Measurements from ENCODE around the gene C12orf54. TPM values are rescaled to one million over a fixed set of nuclear protein-coding genes. Genes with fewer than 3 reads are reported as not detected.

C12orf54 gene
- total RNA-seq, result not detected in 2 replicates

GRCh38 chr12:48482198-48482597, at the start of gene C12orf54:
Gene C12orf54, plus strand, starts transcription at chr12:48482498. Its CDS starts 799 bp downstream, at chr12:48483297.

DNA sequence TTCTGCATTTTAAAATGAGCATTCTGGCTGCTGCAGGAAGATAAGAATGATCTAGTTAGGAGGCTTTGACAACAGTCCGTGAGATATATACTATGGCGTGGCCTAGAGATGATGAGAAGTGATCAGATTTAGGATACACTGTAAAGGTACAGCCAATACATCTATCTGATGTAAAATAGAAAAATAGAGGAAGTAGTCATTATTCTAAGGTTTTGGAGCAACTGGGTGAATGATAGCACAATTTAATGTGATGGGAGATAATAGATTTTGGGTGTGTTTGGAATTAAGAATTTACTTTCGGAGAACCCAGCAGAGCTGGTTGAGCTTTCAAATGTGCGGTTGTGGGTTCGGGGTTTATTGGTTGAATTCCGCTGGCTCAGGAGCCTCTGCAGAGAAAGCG, 10.0 kb upstream of the C12orf54 start, which contains the start of gene ANP32D:
ANP32D (plus strand) TSS at position 301 of the 400 bp plus-strand sequence. CDS start 106 bp downstream, outside the sequence.

DNA sequence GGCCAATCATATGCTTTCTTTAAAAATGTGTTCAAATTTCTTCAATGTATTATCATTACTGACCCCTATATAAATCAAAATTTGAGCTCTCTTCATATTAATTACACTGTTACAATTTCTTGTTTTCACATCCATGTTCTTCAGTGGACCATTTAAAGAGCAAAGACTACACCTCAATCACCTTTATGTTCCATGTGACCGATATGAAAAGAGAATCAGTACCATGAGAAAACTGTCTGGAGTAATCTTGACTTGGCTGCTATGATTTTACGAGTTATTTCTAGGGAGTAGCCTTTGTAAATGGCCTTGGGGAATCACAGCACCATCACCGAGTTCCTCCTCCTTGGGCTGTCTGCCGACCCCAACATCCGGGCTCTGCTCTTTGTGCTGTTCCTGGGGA, 43.0 kb downstream of the C12orf54 start, which contains the start of gene OR8S1:
OR8S1 (plus strand) TSS at position 301 of the 400 bp plus-strand sequence; CDS start at position 301, 0 bp downstream.

Other genes starting within 250 kb of the C12orf54 start
- gene ZNF641, start 131.6 kb upstream of the C12orf54 start, total RNA-seq, result 3.4 and 6.6 TPM in 2 replicates
- not detected in 2 replicates for gene ANP32D, start 9.9 kb upstream of the C12orf54 start, total RNA-seq
- not detected in 2 replicates for gene OR8S1, start 43.1 kb downstream of the C12orf54 start, total RNA-seq
- gene LALBA, start 87.5 kb downstream of the C12orf54 start, total RNA-seq, result not detected in 2 replicates
- gene KANSL2, start 199.7 kb downstream of the C12orf54 start, total RNA-seq, result 51.3 and 68.6 TPM in 2 replicates
- gene CCNT1, start 234.2 kb downstream of the C12orf54 start, total RNA-seq, result 34.4 and 40.2 TPM in 2 replicates

All from thoracic aorta endothelial cell (primary cell).